SK-N-SH (cell line): ENCODE results near the gene SLC35G6. TPM values are rescaled to one million over a fixed set of nuclear protein-coding genes. Genes with fewer than 3 reads are reported as not detected.
A peak's percentile ranks its signal among the peaks of the same experiment; 100 is the strongest.

Source experiments
- CTCF ChIA-PET: fragments of 300-600, 350-600 bp; formaldehyde crosslinking; extraction: SDS; loops from one replicate; lab custom pipeline; 2021; lab: Yijun Ruan, JAX
- POLR2A ChIA-PET: fragments of 350-600 bp; sonication (Branson Sonifier 250); formaldehyde crosslinking; extraction: SDS; loops from one replicate; lab custom pipeline; 2020; ENCODE audit warnings: antibody characterized with exemption, inconsistent platforms; lab: Yijun Ruan, JAX
- DNase-seq: peaks from one replicate; pipeline ENCODE4 v3.0.0; 2012
- H2AFZ ChIP-seq: fragments of 200-600 bp; sonication (generic); 2 replicates; pipeline ENCODE4 v1.8.1; 2016; ENCODE audit warnings: antibody characterized with exemption, mild to moderate bottlenecking, low read depth
- H3F3A ChIP-seq: fragments of 200-600 bp; sonication (generic); replicated peaks from 2 replicates; pipeline ENCODE3; 2016; ENCODE audit warnings: antibody characterized with exemption, mild to moderate bottlenecking; ENCODE audit not compliant: insufficient read depth
- H3K27ac ChIP-seq, 2 experiments: fragments of 200-500 bp in 1 of 2; fragments of 200-600 bp in 1 of 2; sonication (Bioruptor generic) in 1 of 2; sonication (generic), shearing (Covaris generic) in 1 of 2; 2 replicates each; pipeline versions ENCODE4 v1.5.1 to v1.6.1; 2014 to 2016; ENCODE audit warnings: low read depth in 2 of 2, inconsistent platforms in 1 of 2, low read length in 1 of 2, mild to moderate bottlenecking in 1 of 2, mixed read lengths in 1 of 2
- H3K27me3 ChIP-seq: fragments of 200-600 bp; sonication (generic), shearing (Covaris generic); 2 replicates; pipeline ENCODE4 v1.6.1; 2016; ENCODE audit warnings: mixed run types; ENCODE audit not compliant: insufficient read depth
- H3K36me3 ChIP-seq, 2 experiments: fragments of 200-500 bp in 1 of 2; fragments of 200-600 bp in 1 of 2; sonication (Bioruptor generic) in 1 of 2; sonication (generic) in 1 of 2; replicated peaks in 1 of 2; 2 replicates each; pipeline versions ENCODE3 to v1.5.1; 2014 to 2016; ENCODE audit warnings: low read length in 1 of 2, mild to moderate bottlenecking in 1 of 2; ENCODE audit not compliant: insufficient read depth in 2 of 2, control insufficient read depth in 1 of 2
- H3K4me1 ChIP-seq, 2 experiments: fragments of 200-500 bp in 1 of 2; fragments of 200-600 bp in 1 of 2; sonication (Bioruptor generic) in 1 of 2; sonication (generic), shearing (Covaris generic) in 1 of 2; 2 replicates each; pipeline versions ENCODE4 v1.5.1 to v1.6.1; 2014 to 2016; ENCODE audit warnings: low read depth in 1 of 2, low read length in 1 of 2, mixed run types in 1 of 2; ENCODE audit not compliant: insufficient read depth in 2 of 2, control insufficient read depth in 1 of 2
- H3K4me2 ChIP-seq: fragments of 200-600 bp; sonication (generic), shearing (Covaris generic); 2 replicates; pipeline ENCODE4 v1.6.1; 2017; ENCODE audit warnings: mixed run types
- H3K4me3 ChIP-seq, 2 experiments: fragments of 200-500 bp in 1 of 2; fragments of 200-600 bp in 1 of 2; sonication (Bioruptor generic) in 1 of 2; sonication (generic), shearing (Covaris generic) in 1 of 2; 2 replicates each; pipeline versions ENCODE4 v1.5.1 to v1.8.1; 2014 to 2016; ENCODE audit warnings: low read depth in 2 of 2, inconsistent platforms in 1 of 2, low read length in 1 of 2, mild to moderate bottlenecking in 1 of 2, mixed read lengths in 1 of 2, moderate library complexity in 1 of 2
- H3K79me2 ChIP-seq: fragments of 200-600 bp; sonication (generic); 2 replicates; pipeline ENCODE4 v1.8.1; 2017; ENCODE audit warnings: mild to moderate bottlenecking; ENCODE audit not compliant: insufficient read depth
- H3K9ac ChIP-seq: fragments of 200-600 bp; sonication (generic); 2 replicates; pipeline ENCODE4 v1.6.1; 2017; ENCODE audit warnings: mixed run types
- H3K9me2 ChIP-seq: fragments of 200-600 bp; sonication (generic); 2 replicates; pipeline ENCODE4 v1.6.1; 2017; ENCODE audit warnings: mixed run types
- H3K9me3 ChIP-seq: fragments of 200-600 bp; sonication (generic); 2 replicates; pipeline ENCODE4 v1.6.1; 2017; ENCODE audit warnings: mixed run types, mild to moderate bottlenecking, moderate library complexity
- H4K20me1 ChIP-seq: fragments of 200-600 bp; sonication (generic); 2 replicates; pipeline ENCODE4 v1.6.1; 2017; ENCODE audit warnings: mild to moderate bottlenecking, mixed run types; ENCODE audit not compliant: insufficient read depth
- CHD2 ChIP-seq: fragments of 150-350 bp; IDR thresholded peaks from 2 replicates; pipeline ENCODE4 v1.6.1; 2018; ENCODE audit warnings: low read length; ENCODE audit not compliant: partially characterized antibody
- ELF1 ChIP-seq: IDR thresholded peaks from 2 replicates; pipeline ENCODE4 v1.4.0; 2012
- EP300 ChIP-seq, 2 experiments: IDR thresholded peaks; 2 replicates each; pipeline versions ENCODE4 v1.4.0 to v1.6.1; 2012; ENCODE audit warnings: borderline replicate concordance in 1 of 2, low read depth in 1 of 2, low read length in 1 of 2
- JUND ChIP-seq: IDR thresholded peaks from 2 replicates; pipeline ENCODE4 v1.4.0; 2012
- MAX ChIP-seq: IDR thresholded peaks from 2 replicates; pipeline ENCODE4 v1.4.0; 2012; ENCODE audit warnings: low read depth
- MXI1 ChIP-seq: IDR thresholded peaks from 2 replicates; pipeline ENCODE4 v1.6.1; 2012; ENCODE audit warnings: mild to moderate bottlenecking, low read depth, low read length, improper control_type of control experiment
- NRF1 ChIP-seq: IDR thresholded peaks from 2 replicates; pipeline ENCODE4 v1.6.1; 2012; ENCODE audit warnings: low read depth, mild to moderate bottlenecking, low read length
- PBX3 ChIP-seq: IDR thresholded peaks from 2 replicates; pipeline ENCODE4; 2012
- POLR2AphosphoS5 ChIP-seq: IDR thresholded peaks from 2 replicates; pipeline ENCODE4 v1.6.1; 2012; ENCODE audit warnings: low read depth, low read length
- RAD21 ChIP-seq: IDR thresholded peaks from 2 replicates; pipeline ENCODE4 v1.6.1; 2012; ENCODE audit warnings: mild to moderate bottlenecking, low read length
- REST ChIP-seq: IDR thresholded peaks from 2 replicates; pipeline ENCODE4 v1.6.1; 2012; ENCODE audit warnings: mild to moderate bottlenecking, low read depth, low read length, moderate library complexity
- RFX5 ChIP-seq: IDR thresholded peaks from 2 replicates; pipeline ENCODE4 v1.6.1; 2012; ENCODE audit warnings: mild to moderate bottlenecking, improper control_type of control experiment, low read length
- TAF1 ChIP-seq: IDR thresholded peaks from 2 replicates; pipeline ENCODE4 v1.6.1; 2012; ENCODE audit warnings: low read depth, mild to moderate bottlenecking, low read length, moderate library complexity, borderline replicate concordance
- TCF12 ChIP-seq: IDR thresholded peaks from 2 replicates; pipeline ENCODE4 v1.4.0; 2012
- USF2 ChIP-seq: fragments of 150-350 bp; IDR thresholded peaks from 2 replicates; pipeline ENCODE4 v1.6.1; 2017; ENCODE audit warnings: antibody characterized with exemption, low read length, low read depth, borderline replicate concordance
- YY1 ChIP-seq: IDR thresholded peaks from 2 replicates; pipeline ENCODE4 v1.4.0; 2012; ENCODE audit warnings: low read depth, mild to moderate bottlenecking
- WGBS: methylation state at CpG from one replicate; pipeline ENCODE4 v1.1.6; 2017; ENCODE audit warnings: low lambda C conversion rate; 5-methylcytosine and 5-hydroxymethylcytosine counted together
- polyA plus RNA-seq, 3 experiments: library from polyadenylated mRNA; depleted of rRNA; stranded (reverse); fragments of >200 nt; gene quantifications; 2 replicates each; pipeline ENCODE4 v1.2.3, GENCODE V29; 2012

The SLC35G6 gene
- polyA plus RNA-seq, 1 of the 3 experiments (the other 2 are of a cell fraction) = not detected

GRCh38 chr17:7483255-7484066 is 2.2 kb downstream of the SLC35G6 start:
- POLR2A ChIA-PET = interaction anchor here (0.6 to 2.3 kb wide), 10 partner anchors 7 to 228 kb away, joined by 3 to 19 read pairs (median 4); partner anchors contain the start of genes FGF11, TP53 and WRAP53
- peak; percentile 88 for DNase-seq
- Histone ChIP-seq H3K4me1 (peaks cover 24 to 35% of the 10 kb centered on the region in 2 experiments), H2AFZ (peak overlapping the region; percentile 92), H3K9me2 (no peaks in the 10 kb centered on the region), H4K20me1 (peaks cover 40% of the 10 kb centered on the region), H3K4me3 (peak overlapping the region; percentile 85 to 100), H3K4me2 (peak overlapping the region; percentile 95), H3K9ac (peak overlapping the region; percentile 100), H3K27me3 (no peaks in the 10 kb centered on the region), H3F3A (peaks cover 11% of the 10 kb centered on the region), H3K27ac (peak overlapping the region; percentile 99), H3K36me3 (peaks cover 0 to 3% of the 10 kb centered on the region in 2 experiments), H3K9me3 (no peaks in the 10 kb centered on the region), H3K79me2 (peaks cover 80% of the 10 kb centered on the region)
- CTCF ChIA-PET = interaction anchor here (0.8 to 4.4 kb wide), 4 partner anchors 46 to 306 kb away, joined by 3 to 22 read pairs (median 6); partner anchors contain the start of gene TMEM95
- WGBS = 3% methylated on average over 30 of the region's 38 CpGs
- peak; percentile 65; the same call in 1 of the 2 replicates for TF ChIP-seq MXI1
- no peak for TF ChIP-seq REST
- peak; percentile 81; the same call in 1 of the 2 replicates for TF ChIP-seq TAF1
- TF ChIP-seq EP300 (IDR thresholded peaks at IDR 0.05; ENCODE audit: borderline replicate concordance in 1 of 2, low read depth in 1 of 2, low read length in 1 of 2) = 0 out of 4 replicates have a peak, but pooled peaks of 1 of the 2 experiments have one; percentile 22
- peak; percentile 89 for TF ChIP-seq CHD2
- peak; percentile 70 for TF ChIP-seq ELF1
- TF ChIP-seq RFX5 = no peak
- no peak for TF ChIP-seq USF2
- peak; percentile 38; the same call in 1 of the 2 replicates for TF ChIP-seq POLR2AphosphoS5
- TF ChIP-seq JUND = no peak
- TF ChIP-seq TCF12 = no peak
- TF ChIP-seq YY1 = peak; percentile 85
- no peak for TF ChIP-seq NRF1
- TF ChIP-seq MAX = peak; percentile 59; the same call in 1 of the 2 replicates
- TF ChIP-seq RAD21 = peak; percentile 19; the same call in 1 of the 2 replicates
- TF ChIP-seq PBX3 = no peak
